ENCODE measurements around the gene DNAH17.

Gene DNAH17

GRCh38 chr17:78488867-78489634, 88.1 kb downstream of the DNAH17 start:
- H3K36me3 ChIP-seq (ENCODE audit: control insufficient read depth in 2 of 2, insufficient read depth in 1 of 2, low read length in 2 of 2) = no peaks in the 10 kb centered on the region
- ChIA-PET POLR2A (interaction anchor here (0.5 to 0.6 kb wide), 2 partner anchors 238 to 296 kb away, joined by 4 to 6 read pairs; no protein-coding TSS in a partner anchor), CTCF (interaction anchor here (0.6 to 2.1 kb wide), 4 partner anchors 9 to 219 kb away, joined by 3 to 10 read pairs (median 4); no protein-coding TSS in a partner anchor)
- no peaks in the 10 kb centered on the region for H3K4me1 ChIP-seq (ENCODE audit: control insufficient read depth, insufficient read depth, low read length)
- no peak overlapping the region for H3K4me3 ChIP-seq (ENCODE audit: low read depth, low read length)
- no peaks in the 10 kb centered on the region for H3K9me3 ChIP-seq (ENCODE audit: control insufficient read depth, insufficient read depth, low read depth, low read length)
- H3K27ac ChIP-seq (ENCODE audit: extremely low read depth, low read depth, low read length) = no peak overlapping the region
- no peak for TF ChIP-seq PRDM1 (tag by site-specific recombination; IDR thresholded peaks at IDR 0.05)
- peak; percentile 38; the same call in 1 of the 2 replicates for TF ChIP-seq ZNF600 (tag by site-specific recombination; IDR thresholded peaks at IDR 0.05)
- TF ChIP-seq ZEB2 (tag by site-specific recombination; IDR thresholded peaks at IDR 0.05) = no peak

- POLR2A ChIA-PET = no interaction called here
- H3K9me3 ChIP-seq (ENCODE audit: control insufficient read depth, insufficient read depth, low read depth, low read length) = no peaks in the 10 kb centered on the region
- CTCF ChIA-PET = interaction anchor here (2.1 to 3.2 kb wide), 2 partner anchors 9 to 220 kb away, joined by 9 to 10 read pairs; no protein-coding TSS in a partner anchor
- no peak overlapping the region for H3K27ac ChIP-seq (ENCODE audit: extremely low read depth, low read depth, low read length)
- no peak overlapping the region for H3K4me3 ChIP-seq (ENCODE audit: low read depth, low read length)
- H3K4me1 ChIP-seq (ENCODE audit: control insufficient read depth, insufficient read depth, low read length) = no peaks in the 10 kb centered on the region
- H3K36me3 ChIP-seq (ENCODE audit: control insufficient read depth in 2 of 2, insufficient read depth in 1 of 2, low read length in 2 of 2) = no peaks in the 10 kb centered on the region
- no peak for TF ChIP-seq BCL11A (tag by site-specific recombination; IDR thresholded peaks at IDR 0.05; ENCODE audit: low read depth)
- no peak for TF ChIP-seq ZNF16 (tag by site-specific recombination; IDR thresholded peaks at IDR 0.05; ENCODE audit: low read depth)
- no peak for TF ChIP-seq ZNF571 (tag by site-specific recombination; IDR thresholded peaks at IDR 0.05)
- no peak for TF ChIP-seq ZNF518A (tag by site-specific recombination; conservative IDR thresholded peaks at IDR 0.05; ENCODE audit: low read depth)
- TF ChIP-seq ZNF184 (tag by site-specific recombination; IDR thresholded peaks at IDR 0.05) = no peak
- TF ChIP-seq, protein P1, sequence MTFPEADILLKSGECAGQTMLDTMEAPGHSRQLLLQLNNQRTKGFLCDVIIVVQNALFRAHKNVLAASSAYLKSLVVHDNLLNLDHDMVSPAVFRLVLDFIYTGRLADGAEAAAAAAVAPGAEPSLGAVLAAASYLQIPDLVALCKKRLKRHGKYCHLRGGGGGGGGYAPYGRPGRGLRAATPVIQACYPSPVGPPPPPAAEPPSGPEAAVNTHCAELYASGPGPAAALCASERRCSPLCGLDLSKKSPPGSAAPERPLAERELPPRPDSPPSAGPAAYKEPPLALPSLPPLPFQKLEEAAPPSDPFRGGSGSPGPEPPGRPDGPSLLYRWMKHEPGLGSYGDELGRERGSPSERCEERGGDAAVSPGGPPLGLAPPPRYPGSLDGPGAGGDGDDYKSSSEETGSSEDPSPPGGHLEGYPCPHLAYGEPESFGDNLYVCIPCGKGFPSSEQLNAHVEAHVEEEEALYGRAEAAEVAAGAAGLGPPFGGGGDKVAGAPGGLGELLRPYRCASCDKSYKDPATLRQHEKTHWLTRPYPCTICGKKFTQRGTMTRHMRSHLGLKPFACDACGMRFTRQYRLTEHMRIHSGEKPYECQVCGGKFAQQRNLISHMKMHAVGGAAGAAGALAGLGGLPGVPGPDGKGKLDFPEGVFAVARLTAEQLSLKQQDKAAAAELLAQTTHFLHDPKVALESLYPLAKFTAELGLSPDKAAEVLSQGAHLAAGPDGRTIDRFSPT (tag by site-specific recombination; IDR thresholded peaks at IDR 0.05) = no peak
- no peak for TF ChIP-seq ZNF114 (tag by site-specific recombination; IDR thresholded peaks at IDR 0.05)
- TF ChIP-seq ZNF274 (IDR thresholded peaks at IDR 0.05; ENCODE audit: low read length) = no peak
- TF ChIP-seq ZNF274 (tag by site-specific recombination; IDR thresholded peaks at IDR 0.05; ENCODE audit: borderline replicate concordance) = no peak
- TF ChIP-seq, protein P2, sequence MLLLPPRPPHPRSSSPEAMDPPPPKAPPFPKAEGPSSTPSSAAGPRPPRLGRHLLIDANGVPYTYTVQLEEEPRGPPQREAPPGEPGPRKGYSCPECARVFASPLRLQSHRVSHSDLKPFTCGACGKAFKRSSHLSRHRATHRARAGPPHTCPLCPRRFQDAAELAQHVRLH (tag by site-specific recombination; IDR thresholded peaks at IDR 0.05) = no peak
- TF ChIP-seq ZNF610 (tag by site-specific recombination; IDR thresholded peaks at IDR 0.05; ENCODE audit: borderline replicate concordance) = no peak
- TF ChIP-seq YY1 (tag by site-specific recombination; IDR thresholded peaks at IDR 0.05) = no peak
- TF ChIP-seq ZNF37A (tag by site-specific recombination; IDR thresholded peaks at IDR 0.05) = no peak
- TF ChIP-seq, protein P3, sequence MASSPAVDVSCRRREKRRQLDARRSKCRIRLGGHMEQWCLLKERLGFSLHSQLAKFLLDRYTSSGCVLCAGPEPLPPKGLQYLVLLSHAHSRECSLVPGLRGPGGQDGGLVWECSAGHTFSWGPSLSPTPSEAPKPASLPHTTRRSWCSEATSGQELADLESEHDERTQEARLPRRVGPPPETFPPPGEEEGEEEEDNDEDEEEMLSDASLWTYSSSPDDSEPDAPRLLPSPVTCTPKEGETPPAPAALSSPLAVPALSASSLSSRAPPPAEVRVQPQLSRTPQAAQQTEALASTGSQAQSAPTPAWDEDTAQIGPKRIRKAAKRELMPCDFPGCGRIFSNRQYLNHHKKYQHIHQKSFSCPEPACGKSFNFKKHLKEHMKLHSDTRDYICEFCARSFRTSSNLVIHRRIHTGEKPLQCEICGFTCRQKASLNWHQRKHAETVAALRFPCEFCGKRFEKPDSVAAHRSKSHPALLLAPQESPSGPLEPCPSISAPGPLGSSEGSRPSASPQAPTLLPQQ (tag by site-specific recombination; IDR thresholded peaks at IDR 0.05) = no peak
- no peak for TF ChIP-seq ZNF24 (tag by site-specific recombination; IDR thresholded peaks at IDR 0.05)
- TF ChIP-seq PATZ1 (tag by site-specific recombination; IDR thresholded peaks at IDR 0.05) = no peak
- TF ChIP-seq KLF7 (tag by site-specific recombination; IDR thresholded peaks at IDR 0.05; ENCODE audit: borderline replicate concordance) = no peak
- no peak for TF ChIP-seq ZFP69B (tag by site-specific recombination; IDR thresholded peaks at IDR 0.05)
Measured at GRCh38 chr17:78488156-78488555, 89.0 kb downstream of the DNAH17 start.

All from HEK293 (cell line).